ENCODE data around the gene SNAPC5.

- TF ChIP-seq, protein P1, sequence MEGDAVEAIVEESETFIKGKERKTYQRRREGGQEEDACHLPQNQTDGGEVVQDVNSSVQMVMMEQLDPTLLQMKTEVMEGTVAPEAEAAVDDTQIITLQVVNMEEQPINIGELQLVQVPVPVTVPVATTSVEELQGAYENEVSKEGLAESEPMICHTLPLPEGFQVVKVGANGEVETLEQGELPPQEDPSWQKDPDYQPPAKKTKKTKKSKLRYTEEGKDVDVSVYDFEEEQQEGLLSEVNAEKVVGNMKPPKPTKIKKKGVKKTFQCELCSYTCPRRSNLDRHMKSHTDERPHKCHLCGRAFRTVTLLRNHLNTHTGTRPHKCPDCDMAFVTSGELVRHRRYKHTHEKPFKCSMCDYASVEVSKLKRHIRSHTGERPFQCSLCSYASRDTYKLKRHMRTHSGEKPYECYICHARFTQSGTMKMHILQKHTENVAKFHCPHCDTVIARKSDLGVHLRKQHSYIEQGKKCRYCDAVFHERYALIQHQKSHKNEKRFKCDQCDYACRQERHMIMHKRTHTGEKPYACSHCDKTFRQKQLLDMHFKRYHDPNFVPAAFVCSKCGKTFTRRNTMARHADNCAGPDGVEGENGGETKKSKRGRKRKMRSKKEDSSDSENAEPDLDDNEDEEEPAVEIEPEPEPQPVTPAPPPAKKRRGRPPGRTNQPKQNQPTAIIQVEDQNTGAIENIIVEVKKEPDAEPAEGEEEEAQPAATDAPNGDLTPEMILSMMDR (optimal IDR thresholded peaks at IDR 0.05 in 1 of 3, IDR thresholded peaks at IDR 0.05 in 1 of 3, conservative IDR thresholded peaks at IDR 0.05 in 1 of 3; ENCODE audit: extremely low read depth in 1 of 3, insufficient read depth in 2 of 3, low read length in 3 of 3): peak in 1 of 3 experiments; percentile 26
- TF ChIP-seq EZH2 (IDR thresholded peaks at IDR 0.05; ENCODE audit: low read length): no peak
Measured at GRCh38 chr15:66498501-66499386, 1.2 kb upstream of the SNAPC5 start.
